Measurements from ENCODE around the gene COBLL1. TPM values are rescaled to one million over a fixed set of nuclear protein-coding genes. Genes with fewer than 3 reads are reported as not detected.

Gene COBLL1
- total RNA-seq, 2 donors from 2014 or later = 0.04 to 0.18 TPM

GRCh38 chr2:164696634-164697033 is 145.0 kb downstream of the COBLL1 start:
- H3K27ac Mint-ChIP-seq = no peak overlapping the region
- ATAC-seq (no peak), DNase-seq (ENCODE audit: low spot score in 2 of 2) (no peak)
- H3K36me3 Mint-ChIP-seq = no peaks in the 10 kb centered on the region
- no peaks in the 10 kb centered on the region for H3K9me3 Mint-ChIP-seq

GRCh38 chr2:164694275-164694695 is 147.3 kb downstream of the COBLL1 start:
- ATAC-seq = no peak
- Mint-ChIP-seq H3K27ac (no peak overlapping the region), H3K36me3 (no peaks in the 10 kb centered on the region), H3K9me3 (no peaks in the 10 kb centered on the region)
- no peak for DNase-seq (ENCODE audit: low spot score in 2 of 2)

GRCh38 chr2:164693834-164694233 is 147.8 kb downstream of the COBLL1 start:
- ATAC-seq = no peak
- Mint-ChIP-seq H3K27ac (no peak overlapping the region), H3K9me3 (no peaks in the 10 kb centered on the region), H3K36me3 (no peaks in the 10 kb centered on the region)
- DNase-seq (ENCODE audit: low spot score in 2 of 2) = no peak

GRCh38 chr2:164693390-164693789 is 148.2 kb downstream of the COBLL1 start:
- DNase-seq (ENCODE audit: low spot score in 2 of 2) (no peak), ATAC-seq (no peak)
- Mint-ChIP-seq H3K9me3 (no peaks in the 10 kb centered on the region), H3K27ac (no peak overlapping the region), H3K36me3 (no peaks in the 10 kb centered on the region)

GRCh38 chr2:164692958-164693357 is 148.7 kb downstream of the COBLL1 start:
- no peak overlapping the region for H3K27ac Mint-ChIP-seq
- ATAC-seq = no peak

GRCh38 chr2:164692114-164692513 is 149.5 kb downstream of the COBLL1 start:
- H3K27ac Mint-ChIP-seq = no peak overlapping the region
- H3K9me3 Mint-ChIP-seq = no peaks in the 10 kb centered on the region
- DNase-seq (ENCODE audit: low spot score in 2 of 2) (no peak), ATAC-seq (no peak)
- H3K36me3 Mint-ChIP-seq = no peaks in the 10 kb centered on the region

More at GRCh38 chr2:164692958-164693357, 148.7 kb downstream of the COBLL1 start:
- Mint-ChIP-seq H3K9me3 (no peaks in the 10 kb centered on the region), H3K36me3 (no peaks in the 10 kb centered on the region)
- DNase-seq (ENCODE audit: low spot score in 2 of 2) = no peak

- Mint-ChIP-seq H3K36me3 (no peaks in the 10 kb centered on the region), H3K27ac (no peak overlapping the region), H3K9me3 (no peaks in the 10 kb centered on the region)
- DNase-seq (ENCODE audit: low spot score in 2 of 2) (no peak), ATAC-seq (no peak)
These were observed 150.2 kb downstream of the COBLL1 start for GRCh38 chr2:164691346-164691887.

GRCh38 chr2:164690361-164690760 is 151.3 kb downstream of the COBLL1 start:
- Mint-ChIP-seq H3K27ac (no peak overlapping the region), H3K9me3 (no peaks in the 10 kb centered on the region), H3K36me3 (no peaks in the 10 kb centered on the region)
- ATAC-seq (no peak), DNase-seq (ENCODE audit: low spot score in 2 of 2) (no peak)

- Mint-ChIP-seq H3K36me3 (no peaks in the 10 kb centered on the region), H3K9me3 (no peaks in the 10 kb centered on the region), H3K27ac (no peak overlapping the region)
- DNase-seq (ENCODE audit: low spot score in 2 of 2) (no peak), ATAC-seq (no peak)
These were observed 152.7 kb downstream of the COBLL1 start for GRCh38 chr2:164688896-164689419.

- Mint-ChIP-seq H3K36me3 (no peaks in the 10 kb centered on the region), H3K27ac (no peak overlapping the region), H3K9me3 (peaks cover 10 to 13% of the 10 kb centered on the region in 2 donors)
- no peak for ATAC-seq
- no peak for DNase-seq (ENCODE audit: low spot score in 2 of 2)
These were observed 160.6 kb downstream of the COBLL1 start for GRCh38 chr2:164681009-164681408.

- H3K27ac Mint-ChIP-seq = no peak overlapping the region
- H3K36me3 Mint-ChIP-seq = no peaks in the 10 kb centered on the region
- DNase-seq (ENCODE audit: low spot score in 2 of 2) (no peak), ATAC-seq (no peak)
- peaks cover 10 to 13% of the 10 kb centered on the region in 2 donors for H3K9me3 Mint-ChIP-seq
These were observed 162.9 kb downstream of the COBLL1 start for GRCh38 chr2:164678631-164679149.

- Mint-ChIP-seq H3K27ac (no peak overlapping the region), H3K9me3 (peaks cover 10 to 13% of the 10 kb centered on the region in 2 donors), H3K36me3 (no peaks in the 10 kb centered on the region)
- DNase-seq (ENCODE audit: low spot score in 2 of 2) (no peak), ATAC-seq (no peak)
These were observed 163.9 kb downstream of the COBLL1 start for GRCh38 chr2:164677733-164678132.

- Mint-ChIP-seq H3K36me3 (no peaks in the 10 kb centered on the region), H3K9me3 (peaks cover 10 to 13% of the 10 kb centered on the region in 2 donors), H3K27ac (no peak overlapping the region)
- DNase-seq (ENCODE audit: low spot score in 2 of 2) = no peak
- no peak for ATAC-seq
These were observed 164.4 kb downstream of the COBLL1 start for GRCh38 chr2:164677271-164677670.

GRCh38 chr2:164675687-164676086 is 165.9 kb downstream of the COBLL1 start:
- H3K27ac Mint-ChIP-seq = no peak overlapping the region
- peaks cover 10 to 13% of the 10 kb centered on the region in 2 donors for H3K9me3 Mint-ChIP-seq
- H3K36me3 Mint-ChIP-seq = no peaks in the 10 kb centered on the region
- DNase-seq (ENCODE audit: low spot score in 2 of 2) = no peak
- ATAC-seq = no peak

GRCh38 chr2:164675027-164675426 is 166.6 kb downstream of the COBLL1 start:
- DNase-seq (ENCODE audit: low spot score in 2 of 2) = no peak
- peaks cover 10 to 13% of the 10 kb centered on the region in 2 donors for H3K9me3 Mint-ChIP-seq
- H3K27ac Mint-ChIP-seq = no peak overlapping the region
- H3K36me3 Mint-ChIP-seq = no peaks in the 10 kb centered on the region
- ATAC-seq = no peak

- no peak for ATAC-seq
- Mint-ChIP-seq H3K9me3 (peaks cover under 1 to 5% of the 10 kb centered on the region in 2 donors), H3K27ac (no peak overlapping the region), H3K36me3 (no peaks in the 10 kb centered on the region)
- no peak for DNase-seq (ENCODE audit: low spot score in 2 of 2)
These were observed 169.8 kb downstream of the COBLL1 start for GRCh38 chr2:164671664-164672396.

- peaks cover 6 to 8% of the 10 kb centered on the region in 2 donors for H3K9me3 Mint-ChIP-seq
- DNase-seq (ENCODE audit: low spot score in 2 of 2) (no peak), ATAC-seq (no peak)
- H3K36me3 Mint-ChIP-seq = no peaks in the 10 kb centered on the region
- H3K27ac Mint-ChIP-seq = no peak overlapping the region
These were observed 172.3 kb downstream of the COBLL1 start for GRCh38 chr2:164669291-164669690.

- Mint-ChIP-seq H3K36me3 (no peaks in the 10 kb centered on the region), H3K9me3 (peaks cover 8 to 10% of the 10 kb centered on the region in 2 donors), H3K27ac (no peak overlapping the region)
- DNase-seq (ENCODE audit: low spot score in 2 of 2) (no peak), ATAC-seq (no peak)
These were observed 174.1 kb downstream of the COBLL1 start for GRCh38 chr2:164667566-164667965.
